ENCODE results near the gene CRACDL. TPM values are rescaled to one million over a fixed set of nuclear protein-coding genes. Genes with fewer than 3 reads are reported as not detected.
A peak's percentile ranks its signal among the peaks of the same experiment; 100 is the strongest.

Gene CRACDL
- total and polyA plus RNA-seq, 2 of the 13 experiments (the other 11 are each of a cell fraction or from before 2014, with no cell fraction given), result 0.15 to 0.26 TPM

GRCh38 chr2:98795891-98796676 is 139.9 kb downstream of the CRACDL start (continued):
- TF ChIP-seq SNAPC4 (CRISPR knock-in tag; IDR thresholded peaks at IDR 0.05) (peak; percentile 49; the same call in 1 of the 2 replicates), FOXP1 (IDR thresholded peaks at IDR 0.05) (no peak), FOXP1 (CRISPR knock-in tag; IDR thresholded peaks at IDR 0.05) (peak; percentile 84), ZNF230 (CRISPR knock-in tag; IDR thresholded peaks at IDR 0.05) (peak; percentile 82; the same call in 1 of the 2 replicates), ISL2 (CRISPR knock-in tag; IDR thresholded peaks at IDR 0.05) (peak; percentile 95), REPIN1 (CRISPR knock-in tag; IDR thresholded peaks at IDR 0.05; ENCODE audit: borderline replicate concordance, low read depth) (peak; percentile 94), ZSCAN31 (CRISPR knock-in tag; IDR thresholded peaks at IDR 0.05; ENCODE audit: low read depth) (peak; percentile 95), ERF (CRISPR knock-in tag; IDR thresholded peaks at IDR 0.05) (peak; percentile 96), JUND (CRISPR knock-in tag; IDR thresholded peaks at IDR 0.05) (peak; percentile 73; the same call in 1 of the 2 replicates), MIER3 (CRISPR knock-in tag; IDR thresholded peaks at IDR 0.05; ENCODE audit: borderline replicate concordance) (peak; percentile 82), CERS6 (CRISPR knock-in tag; IDR thresholded peaks at IDR 0.05) (no peak), SSRP1 (CRISPR knock-in tag; IDR thresholded peaks at IDR 0.05) (no peak; the same call in none of the 2 replicates), ZC3H4 (CRISPR knock-in tag; IDR thresholded peaks at IDR 0.05; ENCODE audit: borderline replicate concordance) (peak; percentile 40; the same call in 1 of the 2 replicates), KDM1A (CRISPR knock-in tag; IDR thresholded peaks at IDR 0.05) (peak; percentile 85), ZBTB44 (CRISPR knock-in tag; IDR thresholded peaks at IDR 0.05) (peak; percentile 39; the same call in 1 of the 2 replicates), CENPBD1 (CRISPR knock-in tag; IDR thresholded peaks at IDR 0.05; ENCODE audit: borderline replicate concordance, low read depth) (peak; percentile 64; the same call in 1 of the 2 replicates), NRL (CRISPR knock-in tag; IDR thresholded peaks at IDR 0.05; ENCODE audit: borderline replicate concordance) (peak; percentile 70; the same call in 1 of the 2 replicates), DPF2 (CRISPR knock-in tag; IDR thresholded peaks at IDR 0.05; ENCODE audit: borderline replicate concordance, low read depth) (peak; percentile 96), ZSCAN9 (CRISPR knock-in tag; IDR thresholded peaks at IDR 0.05; ENCODE audit: borderline replicate concordance) (peak; percentile 97), NCOR1 (IDR thresholded peaks at IDR 0.05; ENCODE audit: borderline replicate concordance, low read length) (peak; percentile 97), THYN1 (CRISPR knock-in tag; IDR thresholded peaks at IDR 0.05; ENCODE audit: borderline replicate concordance, low read depth) (no peak), SP1 (IDR thresholded peaks at IDR 0.05) (no peak), SP1 (CRISPR knock-in tag; IDR thresholded peaks at IDR 0.05) (peak; percentile 43), MIER2 (CRISPR knock-in tag; IDR thresholded peaks at IDR 0.05) (peak; percentile 86)
